ENCODE data around the gene MLPH. TPM values are rescaled to one million over a fixed set of nuclear protein-coding genes. Genes with fewer than 3 reads are reported as not detected.
A peak's percentile ranks its signal among the peaks of the same experiment; 100 is the strongest.

MLPH gene
- total and polyA plus RNA-seq, 2 of the 4 experiments (the other 2 are of a cell fraction), result 13.8 to 21.6 TPM

GRCh38 chr2:237596520-237597195 lies 109.6 kb downstream of the MLPH start:
- ChIA-PET POLR2A (ENCODE audit: unreplicated experiment) (no interaction called here), CTCF (no interaction called here)
- no peak overlapping the region for H2BK20ac ChIP-seq (ENCODE audit: low read depth, low read length)
- H2BK15ac ChIP-seq (ENCODE audit: low read depth, low read length), result no peak overlapping the region
- no peak overlapping the region for H3K9ac ChIP-seq (ENCODE audit: low read depth, low read length)
- TF ChIP-seq POLR2A (IDR thresholded peaks at IDR 0.05; ENCODE audit: low read depth, low read length) (no peak), FOS (IDR thresholded peaks at IDR 0.05; ENCODE audit: low read depth, low read length) (no peak), ELK1 (IDR thresholded peaks at IDR 0.05; ENCODE audit: borderline replicate concordance, low read depth, low read length) (no peak), RCOR1 (IDR thresholded peaks at IDR 0.05; ENCODE audit: insufficient replicate concordance, low read length) (no peak), MAZ (IDR thresholded peaks at IDR 0.05; ENCODE audit: borderline replicate concordance, low read depth, low read length) (no peak), CHD1 (IDR thresholded peaks at IDR 0.05; ENCODE audit: low read depth, low read length) (no peak), CEBPB (IDR thresholded peaks at IDR 0.05; ENCODE audit: low read depth, low read length) (no peak), BHLHE40 (IDR thresholded peaks at IDR 0.05; ENCODE audit: low read depth, low read length) (no peak), MAFK (IDR thresholded peaks at IDR 0.05; ENCODE audit: low read depth, low read length) (no peak), RFX5 (IDR thresholded peaks at IDR 0.05; ENCODE audit: low read depth, low read length) (no peak)
- no peak overlapping the region for H4K91ac ChIP-seq (ENCODE audit: insufficient read depth, low read depth, low read length)
- ATAC-seq (ENCODE audit: low read depth) (no peak), DNase-seq (no peak)
- H3K4me1 ChIP-seq (ENCODE audit: control insufficient read depth, insufficient read depth, low read length), result peaks cover 7% of the 10 kb centered on the region
- no peaks in the 10 kb centered on the region for H3K9me3 ChIP-seq (ENCODE audit: control insufficient read depth, insufficient read depth, low read length)
- no peak overlapping the region for H3K18ac ChIP-seq (ENCODE audit: low read depth, low read length)
- intact Hi-C loops (cut with micrococcal nuclease) (no loop called here), in situ Hi-C loops (cut with MboI; ENCODE audit: low sequenced_read_pairs) (no loop called here), dilution Hi-C loops (cut with HindIII; ENCODE audit: low sequenced_read_pairs, unreplicated experiment) (no loop called here)
- no peaks in the 10 kb centered on the region for H3K79me1 ChIP-seq (ENCODE audit: low read depth in 1 of 2, low read length in 2 of 2)
- no peak overlapping the region for H2BK120ac ChIP-seq (ENCODE audit: low read depth, low read length)
- no peak overlapping the region for H3K27ac ChIP-seq (ENCODE audit: insufficient read depth, low read length)
- H3K56ac ChIP-seq (ENCODE audit: extremely low read depth, insufficient read depth, low read length), result no peak overlapping the region
- 85% methylated on average over 9 of the region's 13 CpGs; no CpG with 5 or more reads in 1 of the 2 experiments for WGBS, 2 experiments (ENCODE audit: extremely low coverage in 2 of 2, insufficient read length in 1 of 2)
- no peak overlapping the region for H3K14ac ChIP-seq (replicated peaks; ENCODE audit: low read depth, low read length)
- H4K20me1 ChIP-seq (ENCODE audit: insufficient read depth, low read length), result no peaks in the 10 kb centered on the region
- no peak overlapping the region for H3K23ac ChIP-seq (ENCODE audit: low read depth, low read length)
- no peak overlapping the region for H2AK5ac ChIP-seq (ENCODE audit: low read depth, low read length)
- no peak overlapping the region for H4K5ac ChIP-seq (ENCODE audit: low read depth, low read length)
- H3K27me3 ChIP-seq (ENCODE audit: control insufficient read depth, insufficient read depth, low read length), result no peaks in the 10 kb centered on the region
- no peak overlapping the region for H3K4me2 ChIP-seq (ENCODE audit: low read depth, low read length)
- H4K8ac ChIP-seq (ENCODE audit: low read depth in 2 of 2, low read length in 2 of 2), result no peak overlapping the region
- H3K9me1 ChIP-seq (ENCODE audit: insufficient read depth, low read length), result 0 out of 2 replicates have a peak, but pooled peaks cover 3% of the 10 kb centered on the region
- H3K4me3 ChIP-seq (ENCODE audit: insufficient read depth, low read depth, low read length), result no peak overlapping the region
- H3K4ac ChIP-seq (ENCODE audit: low read depth, low read length), result no peak overlapping the region
- H2BK5ac ChIP-seq (ENCODE audit: low read depth, low read length, poor library complexity, severe bottlenecking), result no peak overlapping the region
- no peak overlapping the region for H2AK9ac ChIP-seq (replicated peaks; ENCODE audit: low read depth, low read length, poor library complexity)
- no TSS peak for BruUV-seq (replicated peaks)
- H2AFZ ChIP-seq (replicated peaks; ENCODE audit: low read length, poor library complexity), result peak overlapping the region; percentile 19
- no peaks in the 10 kb centered on the region for H3K36me3 ChIP-seq (ENCODE audit: control insufficient read depth, insufficient read depth, low read length)

Measured in IMR-90 (cell line).